NCI-H128 (cell line): ENCODE data around the gene PHF2.

Experiments used
- DNase-seq: peaks from one replicate; lab custom pipeline; 2025; ENCODE audit not compliant: unreplicated experiment; lab: John Stamatoyannopoulos, UW

Gene PHF2

GRCh38 chr9:93576258-93577077 is at the start of gene PHF2:
Gene PHF2 (plus strand): TSS chr9:93576584. CDS start chr9:93576774, 190 bp downstream.
- DNase-seq = no peak

DNA sequence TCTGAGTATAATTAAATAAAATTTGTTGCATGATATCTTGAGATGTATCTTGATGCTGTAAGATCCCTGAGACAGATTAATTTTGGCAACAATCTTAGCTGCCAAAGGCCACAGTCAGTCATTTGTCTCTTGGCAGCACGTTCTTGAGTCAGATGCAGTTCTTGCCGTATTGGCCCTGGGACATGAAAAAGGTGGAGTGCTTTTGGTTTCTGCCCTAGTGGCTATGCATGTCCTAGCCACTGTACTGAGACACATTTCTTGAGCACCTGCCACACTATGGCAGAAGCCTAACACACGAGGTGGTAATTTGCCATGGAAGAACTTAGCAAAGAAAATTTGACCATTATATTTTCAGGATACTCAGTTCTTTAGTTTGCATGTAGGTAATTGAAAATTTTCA is 45.0 kb upstream of the PHF2 start:
- no peak for DNase-seq

- no peak for DNase-seq
Measured at GRCh38 chr9:93532141-93532540, 44.2 kb upstream of the PHF2 start.

DNA sequence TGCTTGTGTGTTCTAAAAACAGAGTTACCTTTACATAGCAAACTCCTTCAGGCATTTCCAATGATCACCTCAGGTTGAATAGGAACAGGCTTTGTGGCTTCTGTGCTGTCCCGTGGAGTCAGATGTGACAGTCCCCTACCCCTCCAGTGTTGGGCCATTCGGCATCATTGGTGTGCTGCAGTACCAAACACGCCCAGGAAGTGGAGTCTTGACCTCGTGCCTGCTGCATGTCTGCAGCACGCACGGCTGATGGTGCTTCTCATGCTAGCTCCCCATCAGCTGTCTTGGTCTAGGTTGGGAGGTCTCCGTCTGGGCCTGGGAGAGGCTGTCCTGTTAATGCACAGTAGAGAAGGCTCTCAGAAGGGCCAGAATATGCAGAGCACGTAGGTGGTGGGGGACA is 42.5 kb upstream of the PHF2 start:
- no peak for DNase-seq

DNA sequence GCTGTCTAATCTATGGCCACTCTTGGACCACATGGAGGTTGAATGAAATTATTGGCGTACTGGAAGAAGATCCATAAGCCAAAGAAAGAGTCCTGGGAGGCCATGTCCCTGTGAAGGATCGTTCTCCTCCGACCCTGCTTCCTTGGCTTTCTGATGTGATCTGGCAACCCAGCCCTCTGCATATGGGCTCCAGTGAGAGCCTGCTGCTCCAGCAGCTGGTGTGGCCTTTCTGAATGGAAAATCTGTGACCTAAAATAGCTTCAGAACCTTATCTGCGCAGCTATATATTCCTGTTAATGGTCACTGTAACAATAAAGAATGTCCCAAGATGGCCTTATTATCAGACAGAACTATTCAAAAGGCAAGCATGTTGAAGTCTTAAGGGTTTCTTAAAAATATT is 40.2 kb upstream of the PHF2 start:
- no peak for DNase-seq

DNA sequence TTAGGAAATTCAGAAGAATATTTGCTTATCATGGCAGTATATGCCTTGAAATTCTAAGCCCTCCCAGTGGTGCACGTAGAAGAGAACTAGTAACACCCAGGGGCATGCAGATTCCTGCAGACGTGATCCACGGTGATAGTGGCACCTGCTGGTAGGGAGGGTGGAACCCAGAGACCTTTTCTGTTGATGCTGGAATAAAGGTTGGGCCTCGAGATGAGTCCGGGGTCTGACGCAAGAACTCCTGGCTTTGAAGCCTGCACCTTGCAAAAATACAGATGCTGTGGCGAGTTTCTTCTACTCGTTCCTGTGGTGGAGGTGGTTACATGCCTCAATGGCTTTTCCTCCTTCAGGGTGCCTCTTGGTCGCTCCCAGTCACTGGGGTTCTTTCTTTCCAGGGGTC is 39.5 kb upstream of the PHF2 start:
- no peak for DNase-seq

GRCh38 chr9:93540305-93540704 is 36.1 kb upstream of the PHF2 start:
- DNase-seq = no peak

DNA sequence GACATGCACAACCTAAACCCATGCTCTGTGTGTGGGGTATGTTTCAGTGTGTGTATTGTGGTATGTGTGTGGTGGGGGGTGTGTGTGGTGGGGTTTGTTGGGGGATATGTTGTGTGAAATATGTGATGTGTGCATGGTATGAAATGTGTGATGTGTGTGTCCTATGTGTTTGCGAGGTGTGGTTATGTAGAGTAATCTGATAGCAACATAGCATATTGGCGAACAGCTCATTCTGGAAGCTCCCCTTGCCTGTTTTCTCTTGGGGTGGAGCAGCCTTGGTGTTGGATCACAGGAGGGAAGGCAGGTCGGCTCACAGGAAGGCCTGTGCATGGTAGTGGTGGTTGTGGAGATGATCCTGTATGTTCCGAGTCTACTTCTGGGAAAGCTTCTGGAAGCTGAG is 35.4 kb upstream of the PHF2 start:
- DNase-seq = no peak

GRCh38 chr9:93541581-93542349 is 34.6 kb upstream of the PHF2 start:
- DNase-seq = no peak

- DNase-seq = no peak
Measured at GRCh38 chr9:93543117-93543516, 33.3 kb upstream of the PHF2 start.

DNA sequence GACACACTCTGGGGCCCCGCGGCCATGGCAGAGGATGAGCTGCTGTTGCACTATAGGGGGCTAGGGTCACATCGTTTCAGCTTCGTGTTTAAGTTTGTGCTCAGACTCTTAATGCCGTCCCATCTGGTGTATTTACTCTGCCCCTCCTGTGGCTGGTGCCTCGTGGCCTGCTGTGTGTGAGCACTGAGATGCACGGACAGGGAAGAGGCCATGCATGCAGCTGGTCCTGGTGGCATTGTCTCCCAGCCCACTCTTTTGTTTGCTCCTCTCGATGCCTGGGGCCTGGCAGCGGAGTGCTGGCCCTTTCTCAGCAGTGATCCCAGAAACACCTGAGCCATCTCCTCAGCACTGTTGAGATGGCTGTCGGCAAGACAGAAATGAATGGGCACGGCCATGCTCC is 30.0 kb upstream of the PHF2 start:
- no peak for DNase-seq

GRCh38 chr9:93549611-93550010 is 26.8 kb upstream of the PHF2 start:
- no peak for DNase-seq

GRCh38 chr9:93552923-93553322 is 23.5 kb upstream of the PHF2 start:
- DNase-seq = no peak

DNA sequence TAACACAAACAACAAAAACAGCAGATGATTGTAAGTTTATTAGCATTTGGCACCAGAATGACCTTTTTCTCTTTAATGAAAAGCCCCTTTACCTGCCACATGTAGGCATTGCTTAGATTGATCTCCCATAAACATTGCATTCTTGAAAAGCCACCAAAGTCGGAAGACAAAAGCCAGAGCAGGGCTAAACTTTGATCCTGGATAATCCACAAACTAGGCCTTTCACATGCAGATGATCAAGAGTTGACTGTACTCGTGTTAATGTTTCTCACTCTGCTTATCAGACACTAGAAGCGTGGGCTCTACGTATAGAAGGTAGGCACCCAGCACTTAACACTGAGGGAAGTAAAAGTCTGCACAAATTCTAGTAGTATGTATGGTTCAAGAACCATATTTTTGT is 21.0 kb upstream of the PHF2 start:
- no peak for DNase-seq

GRCh38 chr9:93557366-93558137 is 18.8 kb upstream of the PHF2 start:
- no peak for DNase-seq

DNA sequence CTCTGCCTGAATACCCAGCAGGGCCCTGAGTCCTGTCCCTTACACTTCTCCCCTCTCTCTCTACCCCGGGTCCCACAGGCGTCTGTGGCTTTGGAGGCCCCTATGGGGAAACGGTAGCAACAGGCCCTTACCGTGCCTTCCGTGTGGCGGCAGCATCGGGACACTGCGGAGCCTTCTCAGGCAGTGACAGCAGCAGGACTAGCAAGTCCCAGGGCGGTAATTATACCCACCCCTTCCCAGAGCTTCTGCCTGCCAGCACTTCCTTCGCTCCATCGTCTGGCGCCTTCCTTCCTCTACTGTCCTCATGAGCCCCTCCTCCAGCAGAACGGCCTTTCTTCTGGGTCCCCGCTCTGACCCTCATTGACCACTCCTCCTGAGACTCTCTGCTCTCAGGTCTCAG is 17.9 kb upstream of the PHF2 start:
- no peak for DNase-seq

GRCh38 chr9:93560991-93561390 is 15.4 kb upstream of the PHF2 start:
- DNase-seq = no peak

- no peak for DNase-seq
Measured at GRCh38 chr9:93562157-93562556, 14.2 kb upstream of the PHF2 start.

GRCh38 chr9:93565089-93565488 is 11.3 kb upstream of the PHF2 start:
- DNase-seq = no peak

GRCh38 chr9:93566408-93567270 is 9.7 kb upstream of the PHF2 start:
- peak; percentile 94 for DNase-seq
